Inferior parietal cortex (tissue), 1 donor: ENCODE results near the gene CYS1.
"Not testable (repeated sequence)": the region's sequence is repeated elsewhere in the genome, so short reads cannot be mapped to it uniquely, and the experiment has no call there.

Experiments used
- DNase-seq: peaks from one replicate; pipeline ENCODE4 v3.0.0-alpha.2; 2016; ENCODE audit errors: extremely low spot score

CYS1 gene

DNA sequence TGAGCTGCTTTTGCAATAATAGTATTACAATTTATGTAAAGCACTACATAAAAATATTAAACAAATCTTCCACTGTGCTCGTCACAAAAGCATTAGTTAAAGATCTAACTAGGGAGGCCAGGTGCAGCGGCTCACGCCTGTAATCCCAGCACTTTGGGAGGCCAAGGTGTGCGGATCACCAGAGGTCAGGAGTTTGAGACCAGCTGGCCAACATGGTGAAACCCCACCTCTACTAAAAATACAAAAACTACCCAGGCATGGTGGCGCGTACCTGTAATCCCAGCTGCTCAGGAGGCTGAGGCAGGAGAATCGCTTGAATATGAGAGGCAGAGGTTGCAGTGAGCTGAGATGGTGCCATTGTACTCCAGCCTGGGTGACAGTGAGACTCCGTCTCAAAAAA, 49.4 kb downstream of the CYS1 start:
- DNase-seq = not testable (repeated sequence)

GRCh38 chr2:10030311-10030736, 49.9 kb downstream of the CYS1 start:
- no peak for DNase-seq

DNA sequence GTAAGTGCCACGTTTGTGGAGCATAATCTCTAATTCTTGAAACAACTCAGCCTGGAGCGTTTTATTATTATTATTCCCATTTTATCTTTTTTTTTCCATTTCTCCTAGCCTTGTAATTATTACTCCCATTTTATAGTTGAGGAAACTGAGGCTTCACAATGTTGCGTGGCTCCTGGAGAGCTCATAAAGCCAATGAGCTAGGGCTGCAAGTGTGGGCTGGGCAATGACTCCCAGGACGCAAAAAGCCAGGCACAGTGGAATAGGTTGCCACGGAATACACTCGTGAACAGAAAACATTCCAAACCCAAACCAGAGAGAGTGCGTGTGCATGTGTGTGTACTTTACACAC, 50.4 kb downstream of the CYS1 start:
- DNase-seq = no peak

GRCh38 chr2:10028988-10029874, 51.0 kb downstream of the CYS1 start:
- no peak for DNase-seq

- no peak for DNase-seq
Measured at GRCh38 chr2:10028407-10028987, 51.7 kb downstream of the CYS1 start.

GRCh38 chr2:10027660-10028330, 52.4 kb downstream of the CYS1 start:
- no peak for DNase-seq

- no peak for DNase-seq
Measured at GRCh38 chr2:10026940-10027569, 53.2 kb downstream of the CYS1 start.

DNA sequence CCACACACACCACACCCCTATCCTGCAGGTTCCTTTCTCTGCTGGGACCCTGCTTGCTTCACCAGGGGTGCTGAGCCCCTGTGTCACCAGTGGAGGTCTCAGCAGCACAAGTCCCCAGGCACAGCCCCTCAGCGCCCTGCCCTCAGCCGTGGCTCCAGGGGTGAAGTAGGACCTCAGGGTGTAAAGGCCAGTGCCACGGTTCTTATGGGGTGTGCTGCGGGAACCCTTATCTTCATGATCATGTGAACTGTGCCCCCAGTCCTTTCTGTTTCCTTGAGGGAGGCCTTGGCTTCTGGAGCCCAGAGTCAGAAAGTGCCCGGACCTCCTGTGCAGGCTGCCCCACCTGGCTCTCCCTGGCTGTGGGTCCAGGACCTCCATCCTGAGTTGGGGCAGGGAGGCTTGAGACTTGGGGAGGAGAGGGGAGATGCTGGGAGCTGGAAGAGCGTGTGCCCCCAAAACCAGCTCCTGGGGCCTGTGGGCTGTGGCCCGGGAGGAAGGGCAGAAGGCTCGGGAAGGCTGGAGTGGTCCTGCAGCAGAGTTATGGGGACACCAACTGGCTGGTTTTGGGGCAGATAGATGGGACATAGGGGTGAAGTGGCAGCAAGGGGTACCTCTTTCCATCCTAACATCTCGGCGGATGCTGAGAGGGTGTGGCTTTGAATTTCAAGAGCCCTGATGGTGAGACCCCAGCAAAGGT, 57.1 kb downstream of the CYS1 start:
- DNase-seq = no peak

- no peak for DNase-seq
Measured at GRCh38 chr2:10022445-10022844, 57.8 kb downstream of the CYS1 start.

DNA sequence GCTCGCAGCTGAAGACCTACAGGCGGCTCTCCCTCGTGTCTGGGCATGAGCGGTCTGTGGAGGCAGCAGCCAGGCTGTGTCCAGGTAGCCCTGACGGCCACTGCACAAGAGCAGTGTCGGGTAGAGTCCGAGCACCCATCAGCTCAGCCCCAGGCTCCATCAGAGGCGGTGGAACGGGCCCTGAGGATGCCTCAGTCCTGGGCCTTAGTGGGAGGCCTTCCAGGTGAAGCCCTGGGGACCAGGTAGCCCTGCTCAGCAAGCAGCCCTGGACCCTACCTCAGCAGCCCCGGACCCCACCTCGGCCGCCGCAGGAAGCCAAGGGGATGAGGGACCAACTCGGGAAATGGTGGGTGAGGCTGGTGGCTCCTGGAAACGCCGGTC, 58.2 kb downstream of the CYS1 start:
- no peak for DNase-seq

- DNase-seq = no peak
Measured at GRCh38 chr2:10019602-10020400, 60.4 kb downstream of the CYS1 start.

DNA sequence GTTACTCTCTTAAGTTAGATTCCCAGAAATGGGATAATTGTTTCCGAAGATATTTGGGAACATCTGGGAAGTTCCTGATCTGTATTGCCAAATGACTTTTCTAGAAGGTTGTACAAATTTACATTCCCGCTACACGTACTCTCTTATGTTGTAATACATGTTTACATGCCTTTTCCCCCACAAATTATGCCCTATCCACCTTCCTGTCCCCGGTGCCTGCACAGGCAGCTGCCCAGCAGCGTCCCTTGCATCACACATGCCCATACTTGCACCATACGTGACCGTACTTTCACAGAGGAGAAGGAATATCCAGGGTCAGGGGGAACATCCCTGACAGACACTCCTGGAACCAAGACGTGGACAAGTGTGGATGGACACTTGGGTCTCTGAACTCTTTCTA, 61.0 kb downstream of the CYS1 start:
- no peak for DNase-seq

DNA sequence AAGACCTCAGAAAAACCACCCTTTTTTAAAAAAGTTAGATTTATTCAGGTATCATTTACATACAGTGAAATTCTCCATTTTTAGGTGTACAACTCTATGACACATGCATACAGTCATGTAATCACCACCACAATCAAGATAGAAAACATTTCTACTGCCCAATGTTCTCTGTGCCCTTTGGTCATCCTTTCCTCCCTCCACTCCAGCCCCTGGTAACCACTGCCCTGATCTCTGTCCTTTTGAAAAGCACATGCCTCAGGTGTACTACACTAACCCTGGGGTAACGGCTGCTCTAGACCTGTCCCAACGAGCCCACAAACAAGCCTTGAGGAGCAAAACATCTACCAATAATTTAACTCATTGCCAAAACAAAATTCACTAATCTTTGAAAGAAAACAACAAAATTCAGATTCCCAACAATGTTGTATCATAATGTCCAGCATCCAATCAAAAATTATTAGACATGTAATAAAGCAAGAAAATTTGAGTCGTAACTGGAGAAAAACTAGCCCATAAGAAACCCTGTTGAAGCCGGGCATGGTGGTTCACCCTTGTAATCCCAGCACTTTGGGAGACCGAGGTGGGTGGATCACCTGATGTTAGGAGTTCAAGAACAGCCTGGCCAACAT, 62.8 kb downstream of the CYS1 start:
- no peak for DNase-seq

DNA sequence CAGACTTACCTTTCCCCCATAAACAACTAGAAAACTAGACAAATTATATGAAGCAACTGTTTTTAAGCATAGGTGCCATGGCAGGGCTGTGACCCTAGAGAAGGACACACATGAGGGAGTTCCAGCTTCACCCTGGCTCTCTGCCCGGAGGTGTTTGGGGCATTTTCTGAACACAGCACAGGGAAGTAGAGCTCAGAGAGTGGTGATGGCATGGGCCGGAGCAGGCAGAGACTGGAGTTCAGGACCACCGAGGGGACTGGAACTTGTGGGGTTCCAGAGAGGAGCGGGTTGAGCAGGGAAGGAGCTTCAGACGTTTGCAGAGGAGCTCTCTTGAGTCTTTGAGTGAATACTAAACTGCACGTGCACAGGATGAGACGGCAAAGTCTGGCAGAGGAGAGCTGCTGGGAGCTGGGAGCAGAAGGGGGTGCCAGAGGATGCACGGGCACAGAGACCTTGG, 63.4 kb downstream of the CYS1 start:
- no peak for DNase-seq

- no peak for DNase-seq
Measured at GRCh38 chr2:10016001-10016801, 64.0 kb downstream of the CYS1 start.

DNA sequence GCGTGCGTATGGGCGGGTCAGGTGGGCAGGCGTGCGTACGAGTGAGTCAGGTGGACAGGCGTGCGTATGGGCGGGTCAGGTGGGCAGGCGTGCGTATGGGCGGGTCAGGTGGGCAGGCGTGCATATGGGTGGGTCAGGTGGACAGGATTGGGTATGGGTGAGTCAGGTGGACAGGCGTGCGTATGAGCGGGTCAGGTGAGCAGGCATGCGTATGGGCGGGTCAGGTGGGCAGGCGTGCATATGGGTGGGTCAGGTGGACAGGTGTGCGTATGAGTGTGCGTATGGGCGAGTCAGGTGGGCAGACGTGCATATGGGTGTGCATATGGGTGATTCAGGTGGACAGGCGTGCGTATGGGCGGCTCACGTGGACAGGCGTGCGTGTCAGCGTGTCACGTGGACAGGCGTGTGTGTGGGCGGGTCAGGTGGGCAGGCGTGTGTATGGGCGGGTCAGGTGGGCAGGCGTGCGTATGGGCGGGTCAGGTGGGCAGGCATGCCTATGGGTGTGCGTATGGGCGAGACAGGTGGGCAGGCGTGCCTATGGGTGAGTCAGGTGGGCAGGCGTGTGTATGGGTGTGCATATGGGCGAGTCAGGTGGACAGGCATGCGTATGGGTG, 64.7 kb downstream of the CYS1 start:
- DNase-seq = not testable (repeated sequence)

DNA sequence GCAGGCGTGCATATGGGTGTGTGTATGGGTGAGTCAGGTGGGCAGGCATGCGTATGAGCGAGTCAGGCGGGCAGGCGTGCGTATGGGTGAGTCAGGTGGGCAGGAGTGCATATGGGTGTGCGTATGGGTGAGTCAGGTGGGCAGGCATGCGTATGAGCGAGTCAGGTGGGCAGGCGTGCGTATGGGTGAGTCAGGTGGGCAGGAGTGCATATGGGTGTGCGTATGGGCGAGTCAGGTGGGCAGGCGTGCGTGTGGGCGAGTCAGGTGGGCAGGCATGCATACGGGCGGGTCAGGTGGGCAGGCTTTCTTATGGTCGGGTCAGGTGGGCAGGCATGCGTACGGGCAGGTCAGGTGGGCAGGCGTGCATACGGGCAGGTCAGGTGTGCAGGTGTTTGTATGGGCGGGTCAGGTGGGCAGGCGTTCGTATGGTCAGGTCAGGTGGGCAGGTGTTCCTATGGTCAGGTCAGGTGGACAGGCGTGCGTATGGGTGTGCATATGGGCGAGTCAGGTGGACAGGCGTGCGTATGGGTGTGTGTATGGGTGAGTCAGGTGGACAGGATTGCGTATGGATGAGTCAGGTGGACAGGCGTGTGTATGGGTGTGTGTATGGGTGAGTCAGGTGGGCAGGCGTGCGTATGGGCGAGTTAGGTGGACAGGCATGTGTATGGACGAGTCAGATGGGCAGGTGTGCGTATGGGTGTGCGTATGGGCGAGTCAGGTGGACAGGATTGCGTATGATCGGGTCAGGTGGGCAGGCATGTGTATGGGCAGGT, 65.6 kb downstream of the CYS1 start:
- DNase-seq = no peak

DNA sequence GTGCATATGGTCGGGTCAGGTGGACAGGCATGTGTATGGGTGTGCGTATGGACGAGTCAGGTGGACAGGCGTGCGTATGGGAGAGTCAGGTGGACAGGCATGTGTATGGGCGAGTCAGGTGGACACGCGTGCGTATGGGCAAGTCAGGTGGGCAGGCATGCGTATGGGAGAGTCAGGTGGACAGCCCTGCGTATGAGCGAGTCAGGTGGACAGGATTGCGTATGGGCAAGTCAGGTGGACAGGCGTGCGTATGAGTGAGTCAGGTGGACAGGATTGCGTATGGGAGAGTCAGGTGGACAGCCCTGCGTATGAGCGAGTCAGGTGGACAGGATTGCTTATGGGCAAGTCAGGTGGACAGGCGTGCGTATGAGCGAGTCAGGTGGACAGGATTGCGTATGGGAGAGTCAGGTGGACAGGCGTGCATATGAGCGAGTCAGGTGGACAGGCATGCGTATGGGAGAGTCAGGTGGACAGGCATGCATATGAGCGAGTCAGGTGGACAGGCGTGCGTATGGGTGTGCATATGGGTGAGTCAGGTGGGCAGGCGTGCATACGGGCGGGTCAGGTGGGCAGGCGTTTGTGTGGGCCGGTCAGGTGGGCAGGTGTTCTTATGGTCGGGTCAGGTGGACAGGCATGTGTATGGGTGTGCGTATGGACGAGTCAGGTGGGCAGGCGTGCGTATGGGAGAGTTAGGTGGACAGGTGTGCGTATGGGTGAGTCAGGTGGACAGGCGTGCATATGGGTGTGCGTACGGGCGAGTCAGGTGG, 66.4 kb downstream of the CYS1 start:
- DNase-seq = not testable (repeated sequence)
